Colon (tissue), 2 donors: Measurements from ENCODE around the gene SELENBP1.
"Not testable (repeated sequence)": the region's sequence is repeated elsewhere in the genome, so short reads cannot be mapped to it uniquely, and the experiment has no call there.

Source experiments
- FAIRE-seq: peaks from 2 replicates; lab custom pipeline; 2012; peaks lifted over from hg19 to GRCh38; lab: Jason Lieb, UNC
- donor health status: control.
- donor health status: control.

Gene SELENBP1

GRCh38 chr1:151377150-151377884, 4.8 kb upstream of the SELENBP1 start:
- no peak for FAIRE-seq

- no peak for FAIRE-seq
Measured at GRCh38 chr1:151373196-151373595, 691 bp upstream of the SELENBP1 start.

DNA sequence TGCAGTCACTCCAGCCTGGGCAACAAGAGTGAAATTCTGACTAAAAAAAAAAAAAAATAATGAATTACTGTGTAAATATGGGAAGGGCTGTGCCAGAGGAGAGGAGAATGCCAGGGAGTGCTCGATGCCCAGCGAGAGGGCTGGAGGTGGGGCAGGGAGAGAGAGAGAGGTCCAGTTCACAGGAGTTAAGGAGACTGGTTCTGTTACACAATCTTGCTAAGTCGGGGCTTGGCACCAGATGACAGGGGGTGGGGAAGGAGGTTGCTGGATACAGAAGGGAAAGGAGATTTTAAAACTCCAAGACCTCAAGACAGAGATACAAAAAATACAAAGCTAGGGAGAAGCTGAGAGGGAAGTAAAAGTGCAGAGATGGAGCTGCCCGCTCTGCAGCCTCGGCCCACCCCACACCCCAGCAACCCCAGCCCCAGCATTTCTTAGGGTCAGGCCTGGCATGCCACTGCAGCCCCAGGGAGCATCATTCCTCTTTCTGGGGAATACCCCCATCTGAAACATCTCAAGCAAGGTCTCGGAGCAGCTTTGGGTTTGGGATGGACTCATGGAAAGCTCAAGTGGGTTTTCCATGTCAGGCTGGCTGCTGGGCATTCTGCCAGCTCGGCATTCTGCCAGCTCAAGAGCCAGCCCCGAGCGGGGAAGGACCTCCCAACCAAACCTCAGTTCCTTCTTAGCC, 991 bp downstream of the SELENBP1 start:
- no peak for FAIRE-seq

DNA sequence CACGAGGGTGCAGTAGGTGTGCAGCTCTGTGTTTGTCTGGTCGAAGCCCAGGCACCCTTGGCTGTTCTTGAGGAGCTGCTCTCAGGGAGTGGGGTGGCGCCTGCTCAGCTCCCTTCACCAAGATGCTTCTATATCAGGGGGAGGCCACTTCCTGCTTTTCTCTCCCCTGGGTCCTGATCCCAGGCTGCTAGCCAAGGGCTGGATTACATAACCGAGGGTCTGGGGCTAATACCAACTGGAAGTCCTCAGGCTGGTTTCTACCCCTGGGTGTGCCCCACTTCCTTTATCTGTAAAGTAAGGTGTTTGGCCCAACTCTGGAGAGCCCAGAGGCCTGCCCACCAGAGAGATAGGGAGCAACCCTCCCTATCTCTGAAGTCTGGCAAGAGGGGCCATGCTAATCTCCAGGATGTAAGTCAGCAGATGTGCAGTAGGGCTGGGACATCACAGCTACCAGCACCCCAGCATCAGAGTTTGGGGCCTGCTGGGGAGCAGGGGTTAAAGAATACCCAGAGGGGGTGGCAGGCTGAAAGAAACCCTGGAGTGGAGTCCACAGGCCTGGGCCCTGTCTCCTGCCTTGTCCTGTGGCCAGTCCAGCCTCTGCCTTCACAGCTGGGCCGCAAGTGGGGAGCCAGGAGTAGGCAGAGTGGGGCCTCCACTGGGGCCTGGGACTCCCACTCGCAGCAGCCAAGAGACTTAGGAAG, 2.1 kb downstream of the SELENBP1 start:
- FAIRE-seq = no peak

GRCh38 chr1:151369621-151370048, 2.9 kb downstream of the SELENBP1 start:
- no peak for FAIRE-seq

DNA sequence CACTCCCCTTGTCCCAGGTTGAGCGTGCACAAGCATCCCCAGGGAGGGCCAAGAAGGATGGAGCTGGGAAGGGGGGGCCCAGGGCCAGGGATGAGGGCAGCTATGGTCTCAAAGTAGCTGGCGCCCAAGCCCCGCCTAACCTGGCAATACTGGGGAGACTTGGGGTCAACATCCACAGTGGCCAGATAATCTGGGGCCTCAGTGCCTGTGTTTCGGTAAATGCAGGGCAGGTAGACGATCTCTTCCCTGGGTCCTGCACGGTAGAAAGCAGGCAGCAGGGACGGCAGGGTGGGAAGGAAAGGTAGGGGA, 3.2 kb downstream of the SELENBP1 start:
- no peak for FAIRE-seq

- no peak for FAIRE-seq
Measured at GRCh38 chr1:151368393-151369301, 3.9 kb downstream of the SELENBP1 start.

DNA sequence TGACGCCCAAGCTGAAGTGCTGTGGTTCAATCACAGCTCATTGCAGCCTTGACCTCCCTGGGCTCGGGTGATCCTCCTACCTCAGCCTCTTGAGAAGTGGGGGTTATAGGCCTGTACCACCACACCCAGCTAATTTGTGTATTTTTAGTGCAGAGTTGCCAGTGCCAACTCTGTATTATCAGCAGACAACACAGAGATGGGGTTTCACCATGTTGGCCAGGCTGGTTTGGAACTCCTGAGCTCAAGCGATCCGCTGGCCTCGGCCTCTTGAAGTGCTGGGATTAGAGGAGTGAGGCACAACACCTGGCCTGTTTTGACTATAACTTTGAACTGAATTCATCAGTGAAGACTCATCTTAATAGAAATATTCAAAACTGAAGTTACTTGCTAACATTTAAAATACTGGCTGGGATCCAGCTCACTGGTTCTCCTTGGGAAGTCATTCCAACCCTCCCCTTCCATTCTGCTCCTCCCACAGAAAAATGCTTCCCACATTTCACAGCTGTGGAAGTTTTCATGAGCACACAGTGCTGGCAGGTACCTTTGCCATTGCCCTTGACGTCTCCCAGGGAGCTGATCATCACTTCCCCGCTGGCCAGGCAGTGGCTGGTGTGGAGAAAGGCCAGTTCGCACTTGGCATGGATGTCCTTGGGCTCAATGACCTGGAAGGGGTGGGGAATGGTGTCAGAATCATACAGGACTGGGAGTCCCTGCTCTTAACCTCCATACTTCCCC, 4.7 kb downstream of the SELENBP1 start:
- no peak for FAIRE-seq

GRCh38 chr1:151364996-151365395, 7.5 kb downstream of the SELENBP1 start:
- FAIRE-seq = no peak

GRCh38 chr1:151362308-151363155, 10.0 kb downstream of the SELENBP1 start:
- no peak for FAIRE-seq

DNA sequence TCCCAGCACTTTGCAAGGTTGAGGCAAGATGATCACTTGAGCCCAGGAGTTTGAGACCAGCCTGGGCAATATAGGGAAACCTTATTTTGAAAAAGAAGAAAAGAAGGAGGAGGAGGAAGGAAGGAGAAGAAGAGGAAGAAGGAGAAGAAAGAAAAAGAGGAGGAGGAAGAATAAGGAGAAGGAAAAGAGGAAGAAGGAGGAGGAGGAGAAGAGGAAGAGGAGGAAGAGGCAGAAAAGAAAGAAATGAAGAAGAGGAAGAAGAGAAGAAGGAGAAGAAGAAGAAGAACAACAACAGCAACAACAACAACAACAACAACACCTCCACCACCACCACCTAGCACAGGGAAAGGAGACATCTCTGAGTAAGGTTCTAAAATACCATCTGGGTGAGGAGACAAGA, 10.6 kb downstream of the SELENBP1 start:
- FAIRE-seq = no peak

GRCh38 chr1:151356696-151357095, 15.8 kb downstream of the SELENBP1 start:
- FAIRE-seq = no peak

DNA sequence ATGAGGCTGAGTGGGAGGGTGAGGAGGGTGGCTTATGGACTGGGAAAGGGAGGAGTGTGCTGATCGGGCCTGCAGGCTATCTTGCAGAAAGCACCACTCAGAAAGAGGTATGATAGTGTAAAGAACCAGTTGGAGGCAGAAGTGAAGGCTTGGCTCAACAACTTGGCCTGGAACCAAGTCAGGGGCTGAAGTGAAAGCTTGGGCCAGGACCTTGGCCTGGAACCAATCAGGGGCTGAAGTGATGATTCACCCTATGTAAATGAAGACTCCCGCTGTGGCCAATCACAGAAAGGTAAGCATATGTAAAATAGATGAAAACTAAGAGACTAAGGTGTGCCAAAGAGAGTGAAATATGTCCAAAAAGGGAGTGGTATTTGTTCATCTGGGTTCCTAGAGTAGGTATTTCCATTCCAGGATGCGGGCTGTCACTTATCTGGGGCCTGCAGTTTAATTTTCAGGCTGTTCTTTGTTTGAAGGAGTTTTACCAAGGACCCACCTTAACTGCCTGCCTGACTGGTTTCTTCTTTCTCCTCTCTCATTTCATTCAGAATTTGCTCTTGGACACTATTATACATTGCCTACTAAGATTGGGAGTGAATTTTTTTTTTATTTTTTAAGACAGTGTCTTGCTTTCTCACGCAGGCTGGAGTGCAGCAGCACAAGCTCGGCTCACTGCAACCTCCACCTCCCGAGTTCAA, 20.3 kb downstream of the SELENBP1 start:
- no peak for FAIRE-seq

DNA sequence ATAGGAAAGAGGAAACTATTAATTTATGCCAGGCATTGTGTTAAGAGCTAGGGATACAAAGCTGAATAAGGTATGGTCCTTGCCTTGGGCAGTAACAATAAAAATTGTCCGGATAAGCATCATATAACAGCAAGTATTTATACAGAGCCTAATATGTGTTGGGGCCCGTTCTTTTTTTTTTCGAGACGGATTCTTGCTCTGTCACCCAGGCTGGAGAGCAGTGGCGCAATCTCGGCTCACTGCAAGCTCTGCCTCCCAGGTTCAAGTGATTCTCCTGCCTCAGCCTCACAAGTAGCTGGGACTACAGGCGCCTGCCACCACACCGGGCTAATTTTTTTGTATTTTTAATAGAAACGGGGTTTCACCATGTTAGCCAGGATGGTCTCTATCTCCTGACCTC, 22.2 kb downstream of the SELENBP1 start:
- FAIRE-seq = not testable (repeated sequence)

- no peak for FAIRE-seq
Measured at GRCh38 chr1:151347523-151348246, 24.8 kb downstream of the SELENBP1 start.

DNA sequence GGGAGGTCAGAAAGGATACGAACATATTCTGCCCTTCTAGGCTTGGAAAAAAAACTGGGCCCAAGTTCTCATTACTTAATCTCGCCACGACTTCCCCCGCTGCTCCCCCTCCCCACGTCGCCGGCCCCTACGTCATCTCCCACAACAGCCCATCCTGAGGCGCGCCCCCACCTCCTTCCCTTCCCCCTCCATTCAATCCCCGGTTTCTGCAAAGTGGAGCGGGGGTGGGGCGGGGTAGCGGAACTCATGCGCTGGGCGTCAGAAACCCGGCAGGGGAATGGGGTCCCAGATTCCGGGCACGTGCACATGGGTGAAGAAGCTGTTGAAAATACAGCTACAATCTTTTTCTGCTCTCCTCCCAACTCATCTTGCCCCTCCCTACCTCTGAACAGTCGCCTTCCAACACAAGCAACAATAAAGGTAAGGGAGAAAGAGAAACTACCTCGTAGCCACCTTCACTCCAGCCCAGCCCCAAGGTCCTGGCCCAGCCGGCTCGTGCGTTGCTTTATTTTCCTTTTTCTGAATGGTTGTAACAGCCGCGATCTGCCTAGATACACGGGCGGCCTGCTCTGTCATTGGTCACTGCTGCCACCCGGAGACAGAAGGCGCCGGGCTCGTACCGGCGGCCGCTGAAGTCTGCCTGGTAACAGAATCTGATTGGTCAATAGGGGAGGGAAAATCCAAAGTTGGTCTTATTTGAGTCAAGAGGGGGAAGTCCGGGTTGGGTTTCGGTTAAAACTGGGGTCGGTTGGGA, 25.6 kb downstream of the SELENBP1 start, which contains the start of gene RFX5:
Gene RFX5 (minus strand): TSS at position 484 of the 754 bp plus-strand sequence. CDS start 932 bp downstream, outside the sequence.
- FAIRE-seq = peak; percentile 90

- FAIRE-seq = no peak
Measured at GRCh38 chr1:151346082-151346768, 26.3 kb downstream of the SELENBP1 start.

GRCh38 chr1:151344291-151344690, 28.2 kb downstream of the SELENBP1 start:
- FAIRE-seq = no peak
